Measurements from ENCODE around the gene TMEM175.

The TMEM175 gene

DNA sequence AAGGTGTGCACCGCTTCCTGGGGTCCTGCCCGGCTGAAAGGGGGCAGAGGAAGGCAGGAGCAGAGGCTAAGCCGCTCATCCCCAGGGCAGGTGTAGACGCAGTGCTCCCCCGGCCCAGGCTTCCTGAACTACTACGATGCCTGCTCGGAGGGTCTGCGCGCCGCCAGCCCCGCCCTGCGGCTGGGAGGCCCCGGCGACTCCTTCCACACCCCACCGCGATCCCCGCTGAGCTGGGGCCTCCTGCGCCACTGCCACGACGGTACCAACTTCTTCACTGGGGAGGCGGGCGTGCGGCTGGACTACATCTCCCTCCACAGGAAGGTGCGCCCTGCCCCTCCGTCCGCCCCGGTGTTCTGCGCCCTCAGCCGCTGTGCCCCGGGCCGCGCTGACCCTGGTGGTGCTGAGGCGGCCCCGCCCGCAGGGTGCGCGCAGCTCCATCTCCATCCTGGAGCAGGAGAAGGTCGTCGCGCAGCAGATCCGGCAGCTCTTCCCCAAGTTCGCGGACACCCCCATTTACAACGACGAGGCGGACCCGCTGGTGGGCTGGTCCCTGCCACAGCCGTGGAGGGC is 69.4 kb downstream of the TMEM175 start:
- DNase-seq, result no peak

DNA sequence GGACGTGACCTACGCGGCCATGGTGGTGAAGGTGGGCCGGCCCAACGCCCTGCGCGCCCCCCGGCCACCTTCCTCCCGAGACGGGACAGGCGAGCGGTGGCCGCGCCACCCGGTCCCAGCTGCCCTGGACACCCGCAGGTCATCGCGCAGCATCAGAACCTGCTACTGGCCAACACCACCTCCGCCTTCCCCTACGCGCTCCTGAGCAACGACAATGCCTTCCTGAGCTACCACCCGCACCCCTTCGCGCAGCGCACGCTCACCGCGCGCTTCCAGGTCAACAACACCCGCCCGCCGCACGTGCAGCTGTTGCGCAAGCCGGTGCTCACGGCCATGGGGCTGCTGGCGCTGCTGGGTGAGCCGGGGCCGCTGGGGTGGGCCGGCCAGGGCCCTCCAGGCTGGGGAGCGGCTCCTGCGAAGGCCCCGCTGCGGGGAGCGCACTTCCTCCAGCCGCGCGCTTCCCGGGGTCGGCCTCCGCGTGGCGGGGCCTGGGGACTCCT is 69.9 kb downstream of the TMEM175 start:
- no peak for DNase-seq

DNA sequence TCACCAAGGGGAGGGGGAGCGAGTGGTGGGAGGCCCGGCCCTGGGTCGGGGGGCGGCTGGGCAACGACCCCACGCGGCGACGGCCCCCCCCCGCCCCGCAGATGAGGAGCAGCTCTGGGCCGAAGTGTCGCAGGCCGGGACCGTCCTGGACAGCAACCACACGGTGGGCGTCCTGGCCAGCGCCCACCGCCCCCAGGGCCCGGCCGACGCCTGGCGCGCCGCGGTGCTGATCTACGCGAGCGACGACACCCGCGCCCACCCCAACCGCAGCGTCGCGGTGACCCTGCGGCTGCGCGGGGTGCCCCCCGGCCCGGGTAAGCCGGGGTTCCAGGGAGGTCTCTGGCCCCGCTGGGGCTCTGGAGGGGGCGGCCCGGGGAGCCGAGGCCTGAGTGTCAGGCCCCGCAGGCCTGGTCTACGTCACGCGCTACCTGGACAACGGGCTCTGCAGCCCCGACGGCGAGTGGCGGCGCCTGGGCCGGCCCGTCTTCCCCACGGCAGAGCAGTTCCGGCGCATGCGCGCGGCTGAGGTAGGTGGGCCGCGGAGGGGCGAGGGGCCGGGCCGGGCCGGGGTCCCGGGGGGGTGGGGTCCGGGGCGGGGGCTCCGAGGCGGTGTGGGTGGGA is 70.5 kb downstream of the TMEM175 start:
- no peak for DNase-seq

- DNase-seq, result no peak
Observed at GRCh38 chr4:1003271-1004070, 71.2 kb downstream of the TMEM175 start.

- DNase-seq, result no peak
Observed at GRCh38 chr4:1004071-1004418, 71.8 kb downstream of the TMEM175 start.

GRCh38 chr4:1004557-1005485 is 72.6 kb downstream of the TMEM175 start:
- no peak for DNase-seq

DNA sequence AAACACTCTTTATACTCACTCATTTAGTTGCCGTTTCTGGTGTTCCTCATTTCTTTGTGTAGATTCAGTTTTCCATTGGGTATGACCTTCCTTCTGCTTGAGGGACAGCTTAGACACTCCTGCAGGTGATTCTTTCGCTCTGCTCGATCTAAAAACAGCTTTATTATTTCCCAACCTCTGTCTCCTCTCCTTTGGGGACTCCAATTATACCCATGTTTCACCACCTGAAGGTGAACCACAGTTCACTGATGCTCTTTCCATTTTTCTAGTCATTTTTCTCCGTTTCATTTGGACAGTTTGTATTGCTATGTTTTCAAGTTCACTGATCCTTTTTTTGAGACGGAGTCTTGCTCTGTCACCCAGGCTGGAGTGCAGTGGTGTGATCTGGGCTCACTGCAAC is 74.6 kb downstream of the TMEM175 start:
- DNase-seq, result no peak
